ENCODE data around the gene BTBD9.

Gene BTBD9

DNA sequence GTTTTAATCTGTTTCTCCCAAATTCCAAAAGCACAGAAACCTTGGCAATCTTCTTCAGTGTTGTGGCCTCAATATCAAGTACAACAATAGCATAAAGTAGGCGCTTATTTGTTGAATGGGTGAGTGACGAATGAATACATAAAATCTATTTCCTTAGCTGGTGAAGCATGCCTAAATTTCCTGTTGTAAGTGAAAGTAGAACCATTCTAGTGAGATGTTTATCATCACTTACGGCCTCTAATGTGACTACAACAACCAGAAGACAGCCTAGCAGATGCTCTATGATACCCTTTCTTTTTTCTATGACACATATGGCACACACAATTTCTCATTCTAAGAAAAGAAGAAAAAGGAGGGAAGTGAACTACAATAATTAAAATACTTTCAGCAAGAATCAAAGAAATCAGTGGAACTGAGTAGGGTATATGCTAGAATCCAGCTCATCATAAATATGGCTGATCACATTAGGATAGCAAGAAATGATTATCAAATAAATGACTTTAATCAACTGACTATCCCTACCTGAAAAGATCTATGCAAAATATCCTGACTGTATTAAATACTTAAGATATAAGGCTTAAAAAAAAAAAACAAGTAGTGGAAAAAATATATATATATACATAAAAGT is 67.4 kb downstream of the BTBD9 start:
- no peak overlapping the region for H2AK5ac ChIP-seq (ENCODE audit: low read length)
- H3K9ac ChIP-seq (ENCODE audit: low read length) = no peak overlapping the region
- no peaks in the 10 kb centered on the region for H3K79me2 ChIP-seq (ENCODE audit: control insufficient read depth, insufficient read depth, low read length)
- H3K4me1 ChIP-seq (ENCODE audit: control insufficient read depth, low read depth, low read length) = peaks cover 3% of the 10 kb centered on the region
- H3K79me1 ChIP-seq (ENCODE audit: low read length) = no peaks in the 10 kb centered on the region
- H2BK5ac ChIP-seq (ENCODE audit: low read length) = no peak overlapping the region
- H2BK15ac ChIP-seq (replicated peaks; ENCODE audit: low read depth) = no peak overlapping the region
- no peak overlapping the region for H3K56ac ChIP-seq (ENCODE audit: low read length)
- H3K4me2 ChIP-seq (ENCODE audit: low read length) = no peak overlapping the region
- no CpG with 5 or more reads among the region's 3 CpGs for WGBS (ENCODE audit: extremely low coverage, insufficient coverage, low lambda C conversion rate)
- no peak overlapping the region for H3K4me3 ChIP-seq (ENCODE audit: low read length)
- H3K27me3 ChIP-seq (ENCODE audit: insufficient read depth, low read length, poor library complexity) = no peaks in the 10 kb centered on the region
- no peak overlapping the region for H2BK120ac ChIP-seq (ENCODE audit: low read depth, low read length)
- H4K8ac ChIP-seq (ENCODE audit: low read depth, low read length) = no peak overlapping the region
- no peaks in the 10 kb centered on the region for H3K36me3 ChIP-seq (ENCODE audit: control insufficient read depth, insufficient read depth, low read length)
- no peak for DNase-seq
- no peak overlapping the region for H4K5ac ChIP-seq (ENCODE audit: low read length)
- H3K23ac ChIP-seq (ENCODE audit: low read length) = no peak overlapping the region
- no peak overlapping the region for H3K27ac ChIP-seq (ENCODE audit: low read depth, low read length)
- H3K18ac ChIP-seq (ENCODE audit: low read length) = no peak overlapping the region
- no peak overlapping the region for H3K4ac ChIP-seq (ENCODE audit: low read depth, low read length)

DNA sequence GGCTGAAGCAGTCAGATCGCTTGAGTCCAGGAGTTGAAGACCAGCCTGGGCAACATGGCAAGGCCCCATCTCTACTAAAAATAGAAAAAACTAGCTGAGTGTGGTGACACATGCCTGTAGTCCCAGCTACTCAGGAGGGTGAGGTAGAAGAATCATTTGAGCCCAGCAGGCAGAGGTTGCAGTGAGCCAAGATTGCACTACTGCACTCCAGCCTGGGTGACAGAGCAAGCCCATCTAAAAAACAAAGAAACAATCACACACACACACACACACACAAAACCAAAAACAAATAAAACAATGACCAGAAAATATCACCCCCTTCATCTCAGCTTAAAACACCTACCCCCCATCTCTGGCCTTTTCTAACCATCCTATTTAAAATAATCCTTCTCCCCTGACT is 68.0 kb downstream of the BTBD9 start:
- H3K9ac ChIP-seq (ENCODE audit: low read length) = no peak overlapping the region
- H2BK5ac ChIP-seq (ENCODE audit: low read length) = no peak overlapping the region
- H3K27me3 ChIP-seq (ENCODE audit: insufficient read depth, low read length, poor library complexity) = no peaks in the 10 kb centered on the region
- H3K27ac ChIP-seq (ENCODE audit: low read depth, low read length) = no peak overlapping the region
- no peak overlapping the region for H3K56ac ChIP-seq (ENCODE audit: low read length)
- H2BK15ac ChIP-seq (replicated peaks; ENCODE audit: low read depth) = no peak overlapping the region
- no peak overlapping the region for H2AK5ac ChIP-seq (ENCODE audit: low read length)
- H4K5ac ChIP-seq (ENCODE audit: low read length) = no peak overlapping the region
- peaks cover 3% of the 10 kb centered on the region for H3K4me1 ChIP-seq (ENCODE audit: control insufficient read depth, low read depth, low read length)
- H4K8ac ChIP-seq (ENCODE audit: low read depth, low read length) = no peak overlapping the region
- H3K4ac ChIP-seq (ENCODE audit: low read depth, low read length) = peak overlapping the region; percentile 83
- WGBS (ENCODE audit: extremely low coverage, insufficient coverage, low lambda C conversion rate) = no CpG with 5 or more reads among the region's 1 CpG
- H3K23ac ChIP-seq (ENCODE audit: low read length) = no peak overlapping the region
- H3K4me3 ChIP-seq (ENCODE audit: low read length) = no peak overlapping the region
- no peak overlapping the region for H3K18ac ChIP-seq (ENCODE audit: low read length)
- H3K4me2 ChIP-seq (ENCODE audit: low read length) = no peak overlapping the region
- no peak overlapping the region for H2BK120ac ChIP-seq (ENCODE audit: low read depth, low read length)
- H3K79me2 ChIP-seq (ENCODE audit: control insufficient read depth, insufficient read depth, low read length) = no peaks in the 10 kb centered on the region
- H3K79me1 ChIP-seq (ENCODE audit: low read length) = no peaks in the 10 kb centered on the region
- no peak for DNase-seq
- no peaks in the 10 kb centered on the region for H3K36me3 ChIP-seq (ENCODE audit: control insufficient read depth, insufficient read depth, low read length)

DNA sequence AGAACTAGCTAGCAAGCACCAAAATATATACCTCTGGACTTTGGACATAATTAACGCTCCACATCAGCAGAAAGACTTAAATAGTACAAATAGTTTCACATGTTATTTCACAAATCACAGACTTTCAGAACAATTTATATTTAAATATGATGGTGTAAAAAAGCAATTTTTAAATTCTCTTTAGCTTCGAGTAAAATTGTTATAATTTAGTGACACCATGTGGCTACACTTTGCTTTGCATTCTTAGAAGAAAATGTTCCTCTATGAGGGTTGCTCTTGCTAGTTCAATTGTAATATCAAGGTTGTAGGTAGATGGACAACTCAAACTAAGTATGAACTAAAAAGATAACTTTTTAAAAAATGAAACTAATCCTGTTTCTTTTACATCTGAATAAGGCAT is 69.0 kb downstream of the BTBD9 start:
- Histone ChIP-seq H4K8ac (ENCODE audit: low read depth, low read length) (no peak overlapping the region), H2AK5ac (ENCODE audit: low read length) (no peak overlapping the region), H3K4ac (ENCODE audit: low read depth, low read length) (no peak overlapping the region), H3K79me1 (ENCODE audit: low read length) (no peaks in the 10 kb centered on the region), H3K36me3 (ENCODE audit: control insufficient read depth, insufficient read depth, low read length) (no peaks in the 10 kb centered on the region), H2BK120ac (ENCODE audit: low read depth, low read length) (no peak overlapping the region), H4K5ac (ENCODE audit: low read length) (no peak overlapping the region), H3K23ac (ENCODE audit: low read length) (no peak overlapping the region), H3K27me3 (ENCODE audit: insufficient read depth, low read length, poor library complexity) (no peaks in the 10 kb centered on the region), H3K56ac (ENCODE audit: low read length) (no peak overlapping the region), H3K4me1 (ENCODE audit: control insufficient read depth, low read depth, low read length) (peaks cover 3% of the 10 kb centered on the region), H3K27ac (ENCODE audit: low read depth, low read length) (no peak overlapping the region), H3K4me2 (ENCODE audit: low read length) (no peak overlapping the region), H3K79me2 (ENCODE audit: control insufficient read depth, insufficient read depth, low read length) (no peaks in the 10 kb centered on the region), H3K18ac (ENCODE audit: low read length) (no peak overlapping the region), H3K4me3 (ENCODE audit: low read length) (no peak overlapping the region), H2BK15ac (replicated peaks; ENCODE audit: low read depth) (no peak overlapping the region), H2BK5ac (ENCODE audit: low read length) (no peak overlapping the region), H3K9ac (ENCODE audit: low read length) (no peak overlapping the region)
- no CpG with 5 or more reads among the region's 2 CpGs for WGBS (ENCODE audit: extremely low coverage, insufficient coverage, low lambda C conversion rate)
- peak; percentile 37 for DNase-seq

DNA sequence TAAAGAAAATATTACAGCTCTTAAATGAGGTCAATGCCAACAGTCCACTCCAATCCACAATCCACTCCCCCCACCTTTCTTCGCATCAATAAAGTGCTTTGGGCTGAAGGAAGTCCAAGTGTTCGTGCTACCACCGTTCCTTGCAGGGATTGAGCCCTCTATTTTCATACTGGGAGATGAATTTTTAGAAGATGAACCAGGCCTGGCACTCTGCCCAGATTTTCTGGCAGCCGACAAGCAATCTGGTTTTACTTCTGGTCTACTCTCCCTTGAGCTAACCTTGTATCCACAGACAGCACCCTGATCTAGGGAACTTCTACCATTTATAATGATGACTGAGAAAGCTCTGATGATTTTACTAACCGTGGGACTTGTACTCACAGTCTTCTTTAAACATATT is 72.3 kb downstream of the BTBD9 start:
- no peaks in the 10 kb centered on the region for H3K36me3 ChIP-seq (ENCODE audit: control insufficient read depth, insufficient read depth, low read length)
- H3K4ac ChIP-seq (ENCODE audit: low read depth, low read length) = no peak overlapping the region
- H2BK15ac ChIP-seq (replicated peaks; ENCODE audit: low read depth) = no peak overlapping the region
- no peaks in the 10 kb centered on the region for H3K79me2 ChIP-seq (ENCODE audit: control insufficient read depth, insufficient read depth, low read length)
- H2BK5ac ChIP-seq (ENCODE audit: low read length) = no peak overlapping the region
- DNase-seq = no peak
- no peaks in the 10 kb centered on the region for H3K4me1 ChIP-seq (ENCODE audit: control insufficient read depth, low read depth, low read length)
- no peak overlapping the region for H4K8ac ChIP-seq (ENCODE audit: low read depth, low read length)
- no peak overlapping the region for H3K4me2 ChIP-seq (ENCODE audit: low read length)
- no peak overlapping the region for H4K5ac ChIP-seq (ENCODE audit: low read length)
- no peaks in the 10 kb centered on the region for H3K27me3 ChIP-seq (ENCODE audit: insufficient read depth, low read length, poor library complexity)
- H3K9ac ChIP-seq (ENCODE audit: low read length) = no peak overlapping the region
- no peak overlapping the region for H3K18ac ChIP-seq (ENCODE audit: low read length)
- H3K4me3 ChIP-seq (ENCODE audit: low read length) = no peak overlapping the region
- H3K23ac ChIP-seq (ENCODE audit: low read length) = no peak overlapping the region
- H2AK5ac ChIP-seq (ENCODE audit: low read length) = no peak overlapping the region
- no CpG with 5 or more reads among the region's 5 CpGs for WGBS (ENCODE audit: extremely low coverage, insufficient coverage, low lambda C conversion rate)
- H3K56ac ChIP-seq (ENCODE audit: low read length) = no peak overlapping the region
- no peak overlapping the region for H2BK120ac ChIP-seq (ENCODE audit: low read depth, low read length)
- H3K79me1 ChIP-seq (ENCODE audit: low read length) = no peaks in the 10 kb centered on the region
- no peak overlapping the region for H3K27ac ChIP-seq (ENCODE audit: low read depth, low read length)

DNA sequence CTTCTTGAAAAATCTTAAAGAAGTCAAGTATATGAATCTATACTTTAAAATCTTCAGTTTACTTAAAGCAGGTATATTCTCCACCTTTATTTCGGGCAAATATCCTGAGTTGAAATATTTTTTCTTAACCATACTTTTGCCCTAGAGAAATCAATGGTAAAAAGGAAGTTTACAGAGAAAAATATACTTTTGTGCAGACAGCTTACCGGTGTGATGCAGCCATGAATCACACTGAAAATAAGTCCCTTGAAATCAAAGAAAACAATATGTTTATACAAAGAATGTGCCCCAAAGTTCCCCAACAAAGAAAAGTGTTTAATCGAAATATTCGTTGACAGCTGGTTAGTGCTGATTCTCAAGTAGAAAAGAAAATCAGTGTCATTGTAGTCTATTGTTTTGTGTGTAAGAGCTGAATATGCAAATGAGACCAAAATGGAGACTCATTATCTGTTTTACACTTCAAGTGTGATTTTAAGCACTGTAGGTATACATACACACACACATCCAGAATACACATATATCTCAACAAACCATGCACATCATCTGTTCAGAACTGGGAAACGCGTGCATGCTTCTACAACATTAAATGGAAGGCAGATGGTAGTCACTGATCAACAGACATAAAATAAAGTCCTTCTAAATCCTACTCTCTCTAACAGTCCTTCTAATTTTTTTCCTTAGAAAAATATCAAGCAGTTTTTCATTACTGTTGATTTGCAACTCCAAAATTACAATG is 73.3 kb downstream of the BTBD9 start:
- H2AK5ac ChIP-seq (ENCODE audit: low read length) = no peak overlapping the region
- no peak overlapping the region for H3K18ac ChIP-seq (ENCODE audit: low read length)
- no peak overlapping the region for H2BK120ac ChIP-seq (ENCODE audit: low read depth, low read length)
- no peak overlapping the region for H3K27ac ChIP-seq (ENCODE audit: low read depth, low read length)
- no peaks in the 10 kb centered on the region for H3K79me2 ChIP-seq (ENCODE audit: control insufficient read depth, insufficient read depth, low read length)
- H4K8ac ChIP-seq (ENCODE audit: low read depth, low read length) = no peak overlapping the region
- no peak overlapping the region for H2BK15ac ChIP-seq (replicated peaks; ENCODE audit: low read depth)
- no peaks in the 10 kb centered on the region for H3K79me1 ChIP-seq (ENCODE audit: low read length)
- no peak overlapping the region for H3K4me3 ChIP-seq (ENCODE audit: low read length)
- H3K4ac ChIP-seq (ENCODE audit: low read depth, low read length) = no peak overlapping the region
- H3K9ac ChIP-seq (ENCODE audit: low read length) = no peak overlapping the region
- H3K23ac ChIP-seq (ENCODE audit: low read length) = no peak overlapping the region
- H2BK5ac ChIP-seq (ENCODE audit: low read length) = no peak overlapping the region
- no peaks in the 10 kb centered on the region for H3K27me3 ChIP-seq (ENCODE audit: insufficient read depth, low read length, poor library complexity)
- no peaks in the 10 kb centered on the region for H3K4me1 ChIP-seq (ENCODE audit: control insufficient read depth, low read depth, low read length)
- H3K56ac ChIP-seq (ENCODE audit: low read length) = no peak overlapping the region
- DNase-seq = no peak
- no peaks in the 10 kb centered on the region for H3K36me3 ChIP-seq (ENCODE audit: control insufficient read depth, insufficient read depth, low read length)
- no peak overlapping the region for H3K4me2 ChIP-seq (ENCODE audit: low read length)
- H4K5ac ChIP-seq (ENCODE audit: low read length) = no peak overlapping the region
- WGBS (ENCODE audit: extremely low coverage, insufficient coverage, low lambda C conversion rate) = no CpG with 5 or more reads among the region's 6 CpGs

DNA sequence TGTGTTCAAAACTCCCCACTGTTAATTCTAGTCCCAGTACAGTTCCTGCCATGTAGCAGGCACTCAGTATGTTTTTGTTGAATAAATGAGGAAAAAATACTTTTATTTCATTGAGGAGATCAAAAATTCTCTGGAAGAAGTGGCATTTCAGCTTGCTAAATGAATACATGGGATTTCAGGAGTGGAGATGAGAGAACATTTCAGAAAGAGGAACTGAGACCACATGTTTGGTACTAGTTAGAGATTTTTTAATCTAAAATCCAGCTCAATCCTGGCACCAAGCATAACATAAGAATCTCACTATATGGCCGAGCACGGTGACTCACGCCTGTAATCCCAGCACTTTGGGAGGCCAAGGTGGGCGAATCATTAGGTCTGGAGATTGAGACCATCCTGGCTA is 75.4 kb downstream of the BTBD9 start:
- no CpG with 5 or more reads among the region's 4 CpGs for WGBS (ENCODE audit: extremely low coverage, insufficient coverage, low lambda C conversion rate)
- H3K27me3 ChIP-seq (ENCODE audit: insufficient read depth, low read length, poor library complexity) = no peaks in the 10 kb centered on the region
- no peak for DNase-seq
- no peak overlapping the region for H2AK5ac ChIP-seq (ENCODE audit: low read length)
- no peak overlapping the region for H4K5ac ChIP-seq (ENCODE audit: low read length)
- H3K56ac ChIP-seq (ENCODE audit: low read length) = no peak overlapping the region
- H3K79me2 ChIP-seq (ENCODE audit: control insufficient read depth, insufficient read depth, low read length) = no peaks in the 10 kb centered on the region
- no peak overlapping the region for H3K27ac ChIP-seq (ENCODE audit: low read depth, low read length)
- no peak overlapping the region for H3K4ac ChIP-seq (ENCODE audit: low read depth, low read length)
- H3K4me2 ChIP-seq (ENCODE audit: low read length) = no peak overlapping the region
- H2BK15ac ChIP-seq (replicated peaks; ENCODE audit: low read depth) = no peak overlapping the region
- no peak overlapping the region for H3K4me3 ChIP-seq (ENCODE audit: low read length)
- H3K4me1 ChIP-seq (ENCODE audit: control insufficient read depth, low read depth, low read length) = no peaks in the 10 kb centered on the region
- H3K23ac ChIP-seq (ENCODE audit: low read length) = no peak overlapping the region
- no peak overlapping the region for H2BK5ac ChIP-seq (ENCODE audit: low read length)
- no peak overlapping the region for H3K18ac ChIP-seq (ENCODE audit: low read length)
- no peaks in the 10 kb centered on the region for H3K36me3 ChIP-seq (ENCODE audit: control insufficient read depth, insufficient read depth, low read length)
- H3K79me1 ChIP-seq (ENCODE audit: low read length) = no peaks in the 10 kb centered on the region
- H2BK120ac ChIP-seq (ENCODE audit: low read depth, low read length) = no peak overlapping the region
- H4K8ac ChIP-seq (ENCODE audit: low read depth, low read length) = no peak overlapping the region
- no peak overlapping the region for H3K9ac ChIP-seq (ENCODE audit: low read length)
